NCI-H187 (cell line): ENCODE measurements around the gene PRPF40A.
A peak's percentile ranks its signal among the peaks of the same experiment; 100 is the strongest.

Experiments used
- DNase-seq, 2 experiments: peaks; one replicate each; lab custom pipeline; 2025; lab: John Stamatoyannopoulos, UW

The PRPF40A gene

DNA sequence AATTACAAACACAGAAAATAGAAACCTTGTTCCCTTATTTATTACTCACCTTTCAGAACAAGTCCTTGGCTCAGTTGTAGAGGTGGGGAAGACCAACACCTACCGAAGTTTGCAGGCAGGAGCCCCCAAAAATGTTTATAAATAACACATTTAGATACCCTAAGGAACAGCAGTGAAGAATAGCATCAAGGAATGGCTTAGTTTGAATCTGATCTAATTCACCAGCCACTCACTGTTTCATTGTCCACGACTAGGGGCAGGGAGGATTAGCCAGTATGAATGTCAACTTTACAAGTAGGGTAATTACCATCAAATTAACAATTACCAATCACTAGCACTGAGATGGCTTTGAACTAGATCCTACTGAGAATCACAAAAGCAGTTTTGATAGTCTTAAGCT, 65.4 kb downstream of the PRPF40A start:
- no peak for DNase-seq

DNA sequence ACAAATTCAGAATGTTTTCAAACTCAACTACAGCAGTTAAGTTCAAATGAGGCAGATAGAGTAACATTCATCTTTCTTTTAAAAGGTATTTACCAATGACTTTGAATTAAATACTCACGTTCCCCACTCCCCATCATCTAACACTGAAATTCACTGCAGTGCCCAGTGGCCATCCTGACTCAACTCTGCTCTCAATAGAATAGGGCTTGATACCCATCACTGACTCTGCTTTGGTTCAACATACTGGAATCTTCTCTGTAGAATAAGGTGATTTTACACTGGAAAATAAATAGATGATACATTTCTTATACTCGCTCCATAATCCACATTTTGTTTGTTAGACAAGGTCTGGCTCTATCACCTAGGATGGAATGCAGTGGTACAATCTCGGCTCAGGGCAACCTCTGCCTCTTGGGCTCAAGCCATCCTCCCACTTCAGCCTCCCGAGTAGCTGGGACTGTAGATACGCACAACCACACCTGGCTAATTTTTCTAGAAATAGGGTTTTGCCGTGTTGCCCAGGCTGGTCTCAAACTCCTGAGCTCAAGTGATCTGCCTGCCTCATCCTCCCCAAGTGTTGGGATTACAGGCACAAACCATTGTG, 66.4 kb downstream of the PRPF40A start:
- DNase-seq: no peak

DNA sequence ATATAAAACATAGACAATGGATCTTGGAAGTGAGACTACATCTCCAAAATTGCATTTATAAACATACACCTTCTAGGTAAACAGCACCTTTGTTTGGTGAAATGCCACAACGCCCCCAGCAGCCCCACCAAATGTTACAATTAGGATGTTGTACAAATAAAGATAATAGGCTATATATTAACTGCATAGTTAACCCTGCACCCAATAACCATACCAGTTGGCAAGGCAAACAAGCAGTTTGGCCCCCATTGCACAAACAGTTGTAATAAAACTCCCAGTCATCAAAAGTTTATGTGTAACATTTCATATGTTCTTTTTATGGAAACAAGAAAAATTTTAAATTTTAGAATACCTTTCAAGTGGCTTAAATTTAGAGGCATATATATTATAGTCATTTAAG, 67.3 kb downstream of the PRPF40A start:
- DNase-seq: no peak

DNA sequence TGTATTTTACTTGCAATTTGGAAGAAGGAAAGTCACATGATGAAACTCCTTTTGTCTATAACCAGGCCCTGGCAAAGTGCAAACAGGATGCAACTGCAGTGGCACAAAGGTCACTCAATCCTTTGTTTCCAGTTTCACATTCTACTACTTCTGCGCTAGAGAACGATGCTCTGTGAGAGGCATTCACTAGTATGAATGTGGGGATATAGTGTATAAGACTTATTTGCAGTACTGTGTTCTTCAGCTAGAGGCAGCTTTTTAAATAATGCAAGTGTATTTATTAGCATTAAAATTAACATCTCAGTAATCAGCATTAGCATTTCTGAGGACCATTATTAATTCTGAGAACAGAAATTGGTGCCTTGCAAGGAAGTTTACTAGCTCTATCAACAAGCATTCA, 68.9 kb downstream of the PRPF40A start:
- no peak for DNase-seq

DNA sequence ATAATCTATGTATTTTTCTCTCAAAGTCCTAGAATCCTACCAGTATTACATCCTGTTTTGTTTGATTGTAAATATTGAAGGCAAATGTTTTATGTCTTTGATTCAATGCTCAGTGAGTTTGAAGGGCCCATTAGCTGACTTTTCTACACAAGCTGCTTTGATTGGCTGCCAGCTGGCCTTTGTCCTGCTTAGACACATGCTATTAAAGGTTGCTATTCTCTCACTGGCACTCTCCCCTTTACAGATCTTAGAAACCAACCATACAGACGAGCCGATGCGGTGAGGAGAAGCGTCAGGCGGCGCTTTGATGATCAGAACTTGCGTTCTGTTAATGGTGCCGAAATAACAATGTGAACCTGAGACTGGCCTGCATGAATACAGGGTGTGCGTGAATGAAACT, 69.7 kb downstream of the PRPF40A start:
- DNase-seq: no peak

DNA sequence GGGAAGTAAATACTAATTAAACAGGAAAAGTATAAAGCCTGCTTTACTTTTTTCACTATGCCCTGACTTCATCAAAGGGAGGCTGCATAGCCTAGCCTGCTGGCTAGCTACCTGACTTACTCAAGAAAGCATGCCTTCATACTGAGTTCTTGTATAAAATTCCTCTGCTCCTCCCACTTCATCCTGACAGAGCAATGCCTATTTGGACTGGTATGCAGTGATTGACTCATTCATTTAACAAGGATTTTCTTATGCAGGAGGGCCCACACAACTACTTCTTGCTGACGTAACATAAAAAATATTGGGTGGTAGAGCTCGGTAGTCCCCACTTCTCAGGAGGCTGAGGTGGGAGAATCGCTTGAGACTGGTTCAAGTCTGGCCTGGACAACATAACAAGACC, 70.5 kb downstream of the PRPF40A start:
- DNase-seq: no peak

DNA sequence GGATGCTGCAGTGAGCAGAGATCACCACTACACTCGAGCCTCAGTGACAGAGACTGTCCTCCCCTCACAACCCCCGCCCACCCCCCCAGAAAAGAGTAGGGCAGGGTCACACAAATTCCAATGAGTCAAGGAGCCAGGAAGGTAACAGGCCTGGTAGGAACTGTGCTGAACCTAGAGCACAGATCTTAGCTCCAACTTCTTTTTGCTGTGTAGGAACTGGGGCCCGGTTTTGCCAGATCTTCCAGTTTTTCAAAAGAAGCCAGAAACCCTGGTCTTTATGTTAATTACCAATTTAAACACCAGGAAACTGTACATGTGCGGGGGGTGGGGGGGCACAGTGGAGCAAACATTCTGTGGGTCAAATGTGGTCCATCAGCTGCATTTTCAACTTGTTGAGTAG, 71.0 kb downstream of the PRPF40A start:
- no peak for DNase-seq

DNA sequence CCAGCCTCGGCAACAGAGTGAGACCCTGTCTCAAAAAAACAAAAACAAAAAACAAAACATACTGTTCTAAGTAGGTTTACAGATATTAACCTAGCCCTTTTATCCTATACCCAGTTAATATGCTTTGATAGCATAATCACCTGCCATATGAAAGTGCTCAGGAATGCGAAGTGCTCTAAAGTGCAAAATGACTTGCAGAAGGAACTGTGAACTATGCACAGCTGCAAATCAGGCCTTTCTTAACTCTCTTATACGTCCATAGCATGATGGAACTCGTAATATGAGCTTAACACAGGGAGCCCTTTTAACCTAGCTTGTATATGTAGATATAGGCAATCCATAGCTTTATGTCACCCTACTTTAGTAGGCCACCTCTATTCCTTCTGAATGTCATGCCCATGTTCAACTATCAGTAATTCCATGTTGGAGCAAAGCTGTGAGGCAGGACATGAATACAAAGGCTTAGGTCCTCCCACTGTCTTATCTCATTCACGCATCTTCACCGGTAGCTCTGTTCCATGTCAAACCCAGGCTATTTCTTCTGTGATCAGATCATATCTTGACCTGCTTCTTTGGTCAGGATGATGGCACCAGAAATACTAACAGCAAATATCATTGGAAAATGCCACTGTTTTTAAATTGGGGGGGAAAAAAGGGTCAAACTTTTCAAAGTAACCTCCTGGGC, 72.9 kb downstream of the PRPF40A start:
- DNase-seq: no peak

DNA sequence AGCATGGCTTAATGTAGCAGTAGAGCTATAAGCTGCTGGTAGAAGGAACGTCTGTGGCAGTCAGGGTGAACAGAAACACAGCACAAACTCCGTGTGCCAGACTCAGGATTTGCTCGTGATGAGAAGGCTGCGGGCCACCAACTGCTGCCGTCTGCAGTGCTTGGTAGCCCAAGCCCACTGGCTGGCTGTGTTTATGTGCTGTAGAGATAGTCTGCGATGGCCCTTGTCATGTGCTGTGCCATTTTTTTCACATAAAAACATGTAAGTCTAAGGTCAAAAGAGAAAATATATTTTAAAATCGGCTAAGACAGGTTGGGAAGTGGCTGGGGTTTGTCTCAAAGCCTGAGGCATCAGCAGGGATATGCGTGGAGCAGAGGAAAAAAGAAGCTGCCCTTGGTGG, 78.7 kb downstream of the PRPF40A start:
- no peak for DNase-seq

DNA sequence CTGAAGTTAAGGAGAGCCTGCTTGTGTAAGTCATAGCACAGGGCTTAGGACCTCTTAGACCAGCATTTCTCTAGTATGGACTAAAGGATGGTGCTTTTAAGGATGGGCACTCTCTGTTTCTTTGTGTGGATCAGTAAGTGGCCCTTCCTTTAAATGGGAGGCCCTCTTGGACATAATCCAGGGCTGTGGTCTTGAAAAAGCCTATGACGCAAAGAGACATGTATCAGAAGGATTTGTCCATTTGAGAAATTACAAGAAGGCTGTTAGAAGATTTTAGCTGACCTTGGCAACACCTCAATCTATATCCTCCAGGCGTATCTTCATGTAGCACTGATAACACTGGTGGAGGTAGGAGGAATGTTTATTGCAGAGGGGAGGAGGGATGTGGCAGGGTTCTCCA, 79.2 kb downstream of the PRPF40A start:
- no peak for DNase-seq

DNA sequence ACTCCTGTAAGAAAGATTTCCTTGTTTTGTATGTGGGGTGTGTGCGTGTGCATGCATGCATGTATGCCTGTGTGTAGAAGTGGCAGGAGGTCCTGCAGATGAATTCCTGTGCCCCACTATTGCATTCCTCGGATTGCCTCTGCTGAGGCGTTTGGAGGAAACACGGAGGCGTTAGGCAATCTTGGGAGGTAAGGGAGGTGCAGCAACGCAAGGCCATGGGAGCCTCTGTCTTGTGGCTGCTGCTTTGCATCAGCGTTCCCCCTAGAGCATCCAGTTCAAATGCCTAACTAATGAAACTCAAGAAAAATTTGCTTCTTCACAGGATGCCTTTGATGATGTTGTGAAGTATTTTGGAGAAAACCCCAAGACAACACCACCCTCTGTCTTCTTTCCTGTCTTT, 80.0 kb downstream of the PRPF40A start:
- no peak for DNase-seq

DNA sequence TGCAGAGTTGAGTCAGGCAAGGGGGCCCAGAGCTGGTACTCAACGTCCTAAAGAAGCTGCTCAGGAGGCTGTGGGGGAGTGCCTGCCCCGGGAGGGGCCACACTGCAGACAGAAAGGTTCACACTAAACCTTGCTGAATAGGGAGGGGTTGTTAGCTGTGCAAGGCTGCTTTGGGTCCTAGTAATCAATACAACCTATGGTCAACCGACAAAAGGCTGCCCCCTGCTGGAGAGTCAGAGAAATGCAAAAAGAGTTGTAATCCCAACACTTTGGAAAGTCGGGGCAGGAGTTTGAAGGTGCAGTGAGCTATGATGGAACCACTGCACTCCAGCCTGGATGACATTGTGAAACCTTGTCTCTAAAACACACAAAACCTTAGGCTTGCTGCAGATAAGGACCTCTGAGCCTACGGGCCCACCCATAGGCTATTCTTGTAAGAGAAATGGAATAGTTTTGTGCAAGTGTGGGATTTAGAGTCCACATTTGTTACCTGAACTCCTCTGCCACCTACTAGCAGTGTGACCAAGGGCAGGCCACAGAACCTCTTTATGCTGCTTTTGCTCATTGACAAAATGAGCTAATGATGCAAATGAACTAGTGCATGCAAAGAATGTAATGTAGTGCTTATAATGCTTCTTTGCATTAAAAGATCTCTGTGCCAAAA, 81.5 kb downstream of the PRPF40A start:
- peak in 1 of 2 experiments; percentile 7 for DNase-seq

DNA sequence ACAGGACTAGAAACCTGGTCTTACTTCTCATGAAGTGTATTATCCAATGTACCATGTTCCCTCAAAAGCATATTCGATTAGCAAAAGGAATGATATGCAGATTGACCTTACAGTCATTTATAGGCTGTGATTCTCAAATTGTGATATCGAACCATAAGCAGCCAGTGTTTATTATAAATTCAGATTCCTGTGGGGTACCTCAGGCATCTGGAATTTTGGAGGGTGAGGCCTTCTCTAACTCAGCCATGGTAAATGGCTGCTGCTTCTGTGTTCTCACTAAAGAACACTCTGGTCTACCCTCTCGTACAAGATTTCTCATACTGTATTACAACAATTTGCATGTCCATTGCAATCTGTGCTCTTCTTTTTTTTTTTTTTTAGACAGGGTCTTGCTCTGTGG, 84.5 kb downstream of the PRPF40A start:
- no peak for DNase-seq

DNA sequence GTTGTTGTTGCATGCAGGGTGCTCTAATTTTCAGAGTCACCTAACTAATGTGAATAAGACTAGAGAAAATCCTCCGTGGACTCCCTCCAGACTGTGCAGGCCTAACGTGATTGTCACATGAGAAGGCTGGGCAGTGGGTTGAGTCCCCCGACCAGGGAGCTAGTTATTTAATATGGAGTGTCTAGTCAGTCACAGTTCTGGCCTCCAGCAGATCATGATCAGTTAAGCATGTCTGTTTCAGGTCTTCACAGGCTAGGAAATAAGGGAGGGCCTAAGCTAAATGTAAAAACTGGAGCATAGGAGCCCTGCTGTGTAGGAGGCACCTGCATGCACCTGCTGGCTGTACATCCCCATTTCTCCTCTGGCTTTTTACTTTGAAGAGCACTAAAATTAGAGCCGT, 86.8 kb downstream of the PRPF40A start:
- no peak for DNase-seq

DNA sequence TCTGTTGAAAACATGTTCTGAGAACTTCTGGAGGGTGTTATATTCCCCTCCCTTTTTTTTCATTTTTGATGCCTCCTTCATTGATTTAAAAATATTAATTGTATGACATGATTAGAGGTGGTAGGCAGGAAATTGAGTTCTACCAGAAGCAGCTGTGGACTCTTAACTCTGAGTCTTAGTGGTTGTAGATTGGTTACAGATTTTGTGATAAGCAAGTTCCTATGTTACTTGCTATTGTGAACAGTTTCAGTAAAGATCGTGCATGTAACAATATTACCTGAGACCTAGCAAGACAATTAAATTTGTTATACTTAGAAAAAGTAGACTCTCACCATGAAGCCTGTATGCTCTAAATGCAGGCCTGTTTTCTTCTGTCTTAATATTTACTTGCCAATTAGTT, 88.1 kb downstream of the PRPF40A start:
- DNase-seq: no peak

DNA sequence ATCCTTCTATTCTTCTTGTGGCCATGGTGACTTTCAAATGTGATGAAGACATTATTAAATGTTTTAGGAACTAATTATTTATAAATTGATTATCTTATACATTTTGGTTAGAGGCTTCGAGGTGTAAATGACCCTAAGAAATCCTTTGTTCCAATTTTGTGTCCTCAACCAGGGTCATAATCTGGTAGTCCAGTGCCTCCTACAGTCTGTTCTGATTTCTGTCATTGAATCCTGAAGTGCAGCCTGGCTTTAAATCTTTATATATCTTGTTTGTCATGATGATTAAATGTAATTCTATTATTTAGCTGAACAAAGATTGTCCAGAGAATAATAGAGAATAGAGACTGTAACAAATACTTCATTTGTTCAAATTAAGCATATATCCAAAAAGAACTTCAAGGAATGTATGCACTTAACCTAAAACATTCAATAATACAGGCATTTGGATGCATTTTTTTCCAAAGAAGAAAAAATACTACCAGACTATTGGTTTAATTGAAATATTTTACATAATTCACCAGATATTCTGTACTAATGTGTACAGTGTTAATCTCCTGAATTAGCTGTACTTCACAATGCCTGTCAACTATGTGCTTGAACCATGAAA, 89.8 kb downstream of the PRPF40A start:
- no peak for DNase-seq

DNA sequence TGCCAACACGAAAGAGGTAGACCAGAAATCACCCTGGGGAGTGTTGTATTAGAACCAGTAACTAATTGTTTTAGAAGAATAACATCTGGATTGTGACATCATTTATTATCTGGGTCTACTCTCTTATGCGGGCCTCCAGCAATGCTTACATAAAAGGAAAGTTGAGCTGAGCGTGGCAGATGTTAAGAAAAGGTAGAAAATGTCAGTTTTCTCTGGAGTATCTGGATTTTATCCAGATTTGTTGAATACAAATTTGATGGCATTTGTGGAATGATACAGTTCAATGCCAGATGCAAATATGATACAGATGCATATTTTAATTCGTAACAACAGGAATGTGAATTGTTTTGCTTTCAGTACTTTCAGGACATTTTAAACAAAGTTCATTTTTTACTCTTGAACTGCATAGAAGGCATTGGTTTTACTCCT, 90.3 kb downstream of the PRPF40A start:
- no peak for DNase-seq

DNA sequence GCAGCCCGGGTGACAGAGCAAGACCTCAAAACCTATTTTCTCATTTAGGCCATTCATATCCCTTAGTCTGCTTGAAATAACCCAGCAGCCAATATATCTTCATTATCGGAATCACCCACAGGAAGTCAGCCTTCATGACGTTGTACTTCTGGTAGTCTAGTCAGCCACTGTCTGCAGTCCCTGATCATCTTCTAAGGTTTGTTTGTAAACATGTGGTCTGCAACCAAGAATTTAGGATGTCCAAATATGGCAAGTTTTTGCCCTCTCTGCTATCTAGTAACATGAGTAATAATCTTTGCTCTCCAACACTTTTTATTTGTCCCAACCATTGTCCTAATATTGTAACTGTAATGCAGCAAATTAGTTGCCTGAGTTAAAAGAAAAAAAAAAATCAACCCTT, 92.5 kb downstream of the PRPF40A start:
- DNase-seq: no peak

DNA sequence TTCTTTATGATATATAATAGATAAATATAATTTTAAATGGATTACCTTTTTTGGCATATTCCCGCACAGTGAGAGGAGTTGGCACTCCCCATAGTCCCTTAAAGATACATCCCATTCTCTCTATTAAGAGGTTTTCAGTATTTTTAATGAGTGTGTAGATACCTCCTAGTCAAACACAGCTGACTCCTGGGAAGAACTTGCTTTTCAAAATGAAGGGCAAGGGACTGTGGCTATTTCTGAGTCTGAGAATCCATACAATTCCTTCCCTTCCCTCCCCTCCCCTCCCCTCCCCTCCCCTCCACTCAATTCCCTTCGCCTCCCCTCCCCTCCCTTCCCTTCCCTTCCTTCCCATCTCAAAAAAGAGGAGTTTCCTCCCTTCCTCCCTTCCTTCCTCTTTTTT, 93.5 kb downstream of the PRPF40A start:
- DNase-seq: no peak

DNA sequence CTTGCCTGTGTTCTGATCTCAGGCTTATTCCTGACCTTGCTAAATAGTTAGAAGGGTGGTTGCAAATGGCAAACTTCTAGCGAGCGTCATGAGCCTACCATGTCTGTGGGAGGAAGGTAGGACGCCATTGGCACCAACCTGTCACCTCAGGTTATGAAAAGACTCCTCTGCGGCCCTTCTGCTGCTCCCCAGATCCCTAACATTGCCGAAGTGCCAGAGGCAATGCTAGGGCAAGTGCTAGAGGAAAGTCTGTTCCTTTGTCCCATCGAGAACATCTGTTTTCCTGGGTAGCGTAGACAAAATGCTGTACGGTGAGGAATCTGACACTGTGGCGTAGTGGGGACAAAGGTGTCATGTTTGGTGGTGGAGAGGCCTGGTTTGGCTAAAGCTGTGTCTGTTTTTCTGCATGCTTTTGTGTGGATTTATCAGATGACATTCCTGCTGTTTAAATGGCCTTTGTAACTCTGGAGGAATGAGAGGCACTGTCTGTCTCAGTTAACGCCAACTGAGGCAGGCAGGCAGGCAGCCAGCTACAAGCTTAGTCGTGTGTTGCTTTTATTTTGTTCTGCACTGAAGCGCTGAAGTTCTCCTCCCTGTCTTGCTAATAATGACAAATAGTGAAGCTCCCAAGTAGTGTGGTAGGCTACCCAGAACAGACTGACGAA, 94.1 kb downstream of the PRPF40A start:
- DNase-seq: no peak

DNA sequence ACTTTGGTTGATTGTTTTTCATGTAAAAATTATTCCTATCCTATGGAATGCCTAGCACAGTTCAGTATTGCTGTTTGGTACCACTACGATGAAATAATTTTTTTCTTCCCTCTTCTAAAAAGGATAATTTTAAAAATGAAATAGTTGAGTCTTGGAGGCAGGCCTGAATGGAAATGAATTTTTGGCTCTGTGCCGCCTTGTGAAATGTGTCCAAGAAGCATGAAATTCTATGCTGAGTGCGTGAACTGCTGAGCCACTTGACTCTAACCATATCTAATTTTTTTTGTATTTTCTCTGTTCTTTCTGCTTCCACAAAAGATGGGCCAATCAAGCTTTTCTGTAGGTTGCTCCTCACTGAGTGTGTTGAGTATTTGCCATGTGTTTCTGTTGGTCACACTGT, 95.0 kb downstream of the PRPF40A start:
- DNase-seq: no peak

DNA sequence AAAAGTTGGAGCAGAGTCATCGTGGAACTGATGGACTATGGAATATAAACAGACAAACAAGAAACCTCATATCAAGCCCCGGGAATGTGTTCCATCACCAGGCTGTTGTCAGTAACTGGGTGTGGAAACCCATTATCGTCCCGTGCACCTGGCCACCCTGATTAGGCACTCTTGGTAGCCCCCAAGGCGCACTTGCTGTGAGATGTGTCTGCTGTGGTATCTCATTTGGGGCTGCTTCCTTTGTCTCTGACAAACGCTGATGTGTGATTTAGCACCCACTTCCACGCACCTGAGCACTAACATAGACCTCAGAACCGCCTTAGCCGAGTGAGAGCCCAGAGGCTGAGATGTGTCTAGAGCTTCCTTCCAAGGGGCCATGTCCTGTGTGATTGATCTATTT, 96.3 kb downstream of the PRPF40A start:
- DNase-seq: no peak

DNA sequence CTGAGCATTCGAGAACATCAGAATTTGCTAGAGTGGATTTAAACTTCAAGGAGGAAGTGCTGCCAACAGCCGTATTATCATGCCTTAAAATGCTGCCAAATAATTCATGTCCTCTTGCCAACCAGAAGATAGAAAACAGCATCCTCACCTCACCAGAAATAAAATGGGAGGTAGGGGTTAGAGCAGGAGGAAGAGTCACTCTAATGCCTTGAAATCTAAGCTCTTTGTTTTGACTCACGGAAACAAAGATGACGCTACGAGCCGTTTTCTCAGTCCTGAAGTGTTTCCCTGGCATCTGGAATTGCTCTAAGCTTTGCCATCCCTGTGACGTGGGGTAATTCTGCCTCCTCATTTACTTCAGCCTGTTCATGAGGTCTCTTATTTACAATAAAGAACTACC, 97.1 kb downstream of the PRPF40A start:
- DNase-seq: no peak
